ENCODE measurements around the gene RHOT2.

- no peak for TF ChIP-seq POLR2A (IDR thresholded peaks at IDR 0.05; ENCODE audit: extremely low read depth, insufficient read length)
- TF ChIP-seq, protein P1, sequence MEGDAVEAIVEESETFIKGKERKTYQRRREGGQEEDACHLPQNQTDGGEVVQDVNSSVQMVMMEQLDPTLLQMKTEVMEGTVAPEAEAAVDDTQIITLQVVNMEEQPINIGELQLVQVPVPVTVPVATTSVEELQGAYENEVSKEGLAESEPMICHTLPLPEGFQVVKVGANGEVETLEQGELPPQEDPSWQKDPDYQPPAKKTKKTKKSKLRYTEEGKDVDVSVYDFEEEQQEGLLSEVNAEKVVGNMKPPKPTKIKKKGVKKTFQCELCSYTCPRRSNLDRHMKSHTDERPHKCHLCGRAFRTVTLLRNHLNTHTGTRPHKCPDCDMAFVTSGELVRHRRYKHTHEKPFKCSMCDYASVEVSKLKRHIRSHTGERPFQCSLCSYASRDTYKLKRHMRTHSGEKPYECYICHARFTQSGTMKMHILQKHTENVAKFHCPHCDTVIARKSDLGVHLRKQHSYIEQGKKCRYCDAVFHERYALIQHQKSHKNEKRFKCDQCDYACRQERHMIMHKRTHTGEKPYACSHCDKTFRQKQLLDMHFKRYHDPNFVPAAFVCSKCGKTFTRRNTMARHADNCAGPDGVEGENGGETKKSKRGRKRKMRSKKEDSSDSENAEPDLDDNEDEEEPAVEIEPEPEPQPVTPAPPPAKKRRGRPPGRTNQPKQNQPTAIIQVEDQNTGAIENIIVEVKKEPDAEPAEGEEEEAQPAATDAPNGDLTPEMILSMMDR (IDR thresholded peaks at IDR 0.05; ENCODE audit: low read depth, low read length) = no peak
These were observed 5.3 kb upstream of the RHOT2 start for GRCh38 chr16:662597-662996.

Measured in NB4 (cell line).